Nephron progenitor cell (in vitro differentiated cells): Measurements from ENCODE around the gene ARIH1.
A peak's percentile ranks its signal among the peaks of the same experiment; 100 is the strongest.

Experiments
- DNase-seq: peaks from one replicate; pipeline ENCODE4 v3.0.0; 2021
- H3K27ac Mint-ChIP-seq: 2 replicates; pipeline ENCODE4 v1.8.0; 2021; ENCODE audit warnings: mild to moderate bottlenecking, moderate library complexity, mixed read lengths
- H3K27me3 Mint-ChIP-seq: 2 replicates; pipeline ENCODE4 v1.8.0; 2021; ENCODE audit warnings: mild to moderate bottlenecking, low read depth, mixed read lengths; ENCODE audit not compliant: poor library complexity
- H3K36me3 Mint-ChIP-seq: 2 replicates; pipeline ENCODE4 v1.8.0; 2021; ENCODE audit warnings: low read depth, mixed read lengths
- H3K4me1 Mint-ChIP-seq: 2 replicates; pipeline ENCODE4 v1.8.0; 2021; ENCODE audit warnings: mixed read lengths
- H3K4me3 Mint-ChIP-seq: 2 replicates; pipeline ENCODE4 v1.8.0; 2021; ENCODE audit warnings: mild to moderate bottlenecking, moderate library complexity, mixed read lengths
- H3K9me3 Mint-ChIP-seq: 2 replicates; pipeline ENCODE4 v1.8.0; 2021; ENCODE audit warnings: mild to moderate bottlenecking, moderate library complexity, mixed read lengths
- CTCF ChIP-seq: fragments of 200-600 bp; sonication (generic); IDR thresholded peaks from 2 replicates; pipeline ENCODE4 v1.5.0; 2021; ENCODE audit warnings: antibody characterized with exemption

Gene ARIH1

GRCh38 chr15:72482275-72482674 lies 8.1 kb downstream of the ARIH1 start:
- Mint-ChIP-seq H3K4me1 (peaks cover 9% of the 10 kb centered on the region), H3K9me3 (peaks cover 20% of the 10 kb centered on the region), H3K36me3 (peaks cover 81% of the 10 kb centered on the region), H3K4me3 (no peak overlapping the region), H3K27ac (peak overlapping the region; percentile 4), H3K27me3 (no peaks in the 10 kb centered on the region)
- DNase-seq, result no peak
- TF ChIP-seq CTCF, result no peak

- Mint-ChIP-seq H3K27me3 (no peaks in the 10 kb centered on the region), H3K9me3 (peaks cover 20% of the 10 kb centered on the region), H3K4me3 (no peak overlapping the region), H3K27ac (peak overlapping the region; percentile 51), H3K36me3 (peaks cover 73% of the 10 kb centered on the region), H3K4me1 (peaks cover 9% of the 10 kb centered on the region)
- no peak for DNase-seq
- TF ChIP-seq CTCF, result no peak
Measured at GRCh38 chr15:72483279-72483678, 9.1 kb downstream of the ARIH1 start.

GRCh38 chr15:72486144-72486543 lies 12.0 kb downstream of the ARIH1 start:
- TF ChIP-seq CTCF, result no peak
- H3K4me3 Mint-ChIP-seq, result no peak overlapping the region
- no peaks in the 10 kb centered on the region for H3K27me3 Mint-ChIP-seq
- H3K9me3 Mint-ChIP-seq, result peaks cover 11% of the 10 kb centered on the region
- no peak overlapping the region for H3K27ac Mint-ChIP-seq
- H3K36me3 Mint-ChIP-seq, result peaks cover 64% of the 10 kb centered on the region
- peaks cover 3% of the 10 kb centered on the region for H3K4me1 Mint-ChIP-seq
- no peak for DNase-seq

GRCh38 chr15:72487070-72487797 lies 13.1 kb downstream of the ARIH1 start:
- Mint-ChIP-seq H3K4me1 (no peaks in the 10 kb centered on the region), H3K36me3 (peaks cover 55% of the 10 kb centered on the region), H3K27ac (peak overlapping the region; percentile 2), H3K4me3 (no peak overlapping the region), H3K27me3 (no peaks in the 10 kb centered on the region), H3K9me3 (peaks cover 10% of the 10 kb centered on the region)
- TF ChIP-seq CTCF, result no peak
- no peak for DNase-seq

GRCh38 chr15:72488558-72488957 lies 14.4 kb downstream of the ARIH1 start:
- Mint-ChIP-seq H3K27ac (peak overlapping the region; percentile 39), H3K36me3 (peaks cover 43% of the 10 kb centered on the region), H3K27me3 (no peaks in the 10 kb centered on the region), H3K4me3 (no peak overlapping the region), H3K4me1 (no peaks in the 10 kb centered on the region), H3K9me3 (peaks cover 6% of the 10 kb centered on the region)
- no peak for DNase-seq
- no peak for TF ChIP-seq CTCF

- H3K27ac Mint-ChIP-seq, result no peak overlapping the region
- H3K27me3 Mint-ChIP-seq, result no peaks in the 10 kb centered on the region
- no peak for DNase-seq
- no peak for TF ChIP-seq CTCF
- H3K4me1 Mint-ChIP-seq, result peaks cover 10% of the 10 kb centered on the region
- peaks cover 28% of the 10 kb centered on the region for H3K36me3 Mint-ChIP-seq
- H3K4me3 Mint-ChIP-seq, result no peak overlapping the region
- no peaks in the 10 kb centered on the region for H3K9me3 Mint-ChIP-seq
Measured at GRCh38 chr15:72489943-72490554, 15.9 kb downstream of the ARIH1 start.
